Right renal pelvis (tissue), 4 donors: ENCODE measurements around the gene NUP210L. TPM values are rescaled to one million over a fixed set of nuclear protein-coding genes. Genes with fewer than 3 reads are reported as not detected.
"Not testable (repeated sequence)": the region's sequence is repeated elsewhere in the genome, so short reads cannot be mapped to it uniquely, and the experiment has no call there.

Source experiments
- DNase-seq, 4 donors: peaks; one replicate each; pipeline ENCODE4 v3.0.0-alpha.2; 2013; ENCODE audit warnings: low read depth in 4 of 4, low spot score in 3 of 4, missing footprints in 1 of 4
- polyA plus RNA-seq, 4 donors: library from polyadenylated mRNA; unstranded; fragments of 120-200 nt; gene quantifications; one replicate each; pipeline ENCODE4 v1.2.1, GENCODE V29; 2013; ENCODE audit not compliant: insufficient read length in 4 of 4

Gene NUP210L
- polyA plus RNA-seq, 4 donors = 0.03 to 0.09 (median 0.05) TPM

DNA sequence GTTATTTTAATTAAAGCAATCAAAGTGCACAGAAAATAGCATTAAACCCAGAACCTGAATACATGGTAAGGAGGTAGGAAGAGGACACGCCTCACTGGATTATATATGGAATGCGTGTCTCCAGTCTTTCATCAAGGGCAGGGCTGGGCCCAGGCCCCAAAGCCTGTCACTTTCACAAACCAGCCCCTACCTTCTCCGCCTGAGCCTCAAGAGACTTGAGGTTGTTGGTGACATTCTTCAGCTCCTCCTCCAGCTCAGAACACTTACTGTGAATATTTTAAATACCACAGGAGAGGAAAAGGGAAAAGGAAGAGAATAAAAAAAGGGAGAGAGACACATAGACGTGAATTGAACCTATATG, 16.3 kb upstream of the NUP210L start:
- DNase-seq = no peak

DNA sequence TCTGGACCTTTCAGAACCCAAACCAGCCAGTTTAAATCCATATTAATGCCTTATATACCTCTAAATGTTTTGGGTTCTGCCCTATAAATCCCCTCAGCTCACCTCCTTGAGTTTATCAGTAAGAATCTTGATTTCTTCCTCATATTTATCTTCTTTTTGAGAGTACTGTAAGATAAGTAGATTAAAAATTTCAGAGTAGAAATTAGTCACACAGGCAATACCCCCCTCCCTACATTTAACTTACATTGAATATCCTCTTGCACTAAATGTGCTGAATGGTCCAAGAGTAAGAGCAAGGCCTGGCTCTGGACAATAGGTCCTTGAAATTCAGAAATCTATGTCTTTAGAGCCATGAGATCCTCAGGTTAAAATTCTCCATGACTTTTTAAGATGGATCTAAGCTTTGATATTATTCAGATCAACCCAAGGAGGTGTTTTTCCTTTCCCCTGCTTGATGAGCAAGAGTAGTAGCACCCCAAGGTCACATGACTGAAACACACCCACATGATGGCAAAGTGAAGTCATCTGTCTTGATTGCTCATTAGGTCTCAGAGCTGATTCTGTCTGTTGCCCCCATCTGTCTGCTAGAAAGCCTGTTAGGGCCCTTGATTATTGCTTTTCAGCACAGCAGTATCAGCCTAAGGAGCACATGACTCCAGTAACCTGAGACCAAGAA, 15.8 kb upstream of the NUP210L start:
- DNase-seq = no peak

DNA sequence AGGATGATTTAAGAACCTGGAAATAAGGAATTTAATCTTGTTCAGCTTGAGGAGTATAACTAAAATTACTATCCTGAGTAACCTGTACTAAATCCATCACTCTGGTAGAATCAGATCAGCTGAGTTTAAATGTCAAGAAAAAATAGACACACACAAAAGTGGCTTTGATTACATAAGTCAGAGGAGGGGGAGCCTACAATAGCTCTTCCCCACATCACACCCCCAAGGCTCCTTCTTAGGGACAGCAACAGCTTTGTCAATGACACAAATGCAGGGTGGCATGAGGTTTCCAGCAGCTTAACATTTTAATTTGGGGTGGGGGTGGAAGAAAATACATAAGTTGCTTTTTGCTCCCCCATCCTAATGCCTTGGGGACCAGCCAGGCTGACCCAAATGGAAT, 12.6 kb upstream of the NUP210L start:
- no peak for DNase-seq

DNA sequence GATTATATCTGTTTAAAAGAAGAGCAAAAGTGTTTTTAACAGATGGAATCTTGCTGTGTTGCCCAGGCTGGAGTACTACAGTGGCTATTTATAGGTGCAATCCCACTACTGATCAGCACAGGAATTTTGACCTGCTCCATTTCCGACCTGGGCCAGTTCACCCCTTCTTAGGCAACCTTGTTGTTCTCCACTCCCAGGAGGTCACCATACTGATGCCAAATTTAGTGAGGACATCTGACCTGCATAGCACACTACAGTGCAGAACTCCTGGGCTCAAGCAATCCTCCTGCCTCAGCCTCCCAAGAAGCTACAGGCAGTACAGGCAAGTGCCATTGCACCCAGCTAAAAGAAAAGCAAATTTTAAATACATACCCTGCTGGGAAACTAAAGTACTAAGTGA, 11.3 kb upstream of the NUP210L start:
- no peak for DNase-seq

DNA sequence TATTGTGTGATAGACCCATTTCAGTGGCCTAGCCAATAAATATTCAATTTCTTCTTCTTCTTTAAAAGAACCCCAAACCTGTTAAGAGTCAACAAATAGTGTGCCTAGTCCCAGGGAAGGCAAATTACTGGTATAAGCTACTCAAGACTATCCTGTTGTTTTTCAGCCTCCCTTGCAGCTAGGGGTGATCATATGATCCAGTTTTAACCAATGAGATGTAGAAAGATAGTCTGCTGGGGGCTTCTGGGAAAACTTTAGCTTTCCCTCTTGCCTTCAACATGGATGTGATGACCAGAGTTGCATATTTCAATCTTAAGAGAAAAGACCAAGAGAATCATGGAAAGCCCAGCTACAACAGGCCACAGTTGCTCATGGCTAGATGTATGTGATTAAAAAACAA, 4.7 kb upstream of the NUP210L start:
- no peak for DNase-seq

DNA sequence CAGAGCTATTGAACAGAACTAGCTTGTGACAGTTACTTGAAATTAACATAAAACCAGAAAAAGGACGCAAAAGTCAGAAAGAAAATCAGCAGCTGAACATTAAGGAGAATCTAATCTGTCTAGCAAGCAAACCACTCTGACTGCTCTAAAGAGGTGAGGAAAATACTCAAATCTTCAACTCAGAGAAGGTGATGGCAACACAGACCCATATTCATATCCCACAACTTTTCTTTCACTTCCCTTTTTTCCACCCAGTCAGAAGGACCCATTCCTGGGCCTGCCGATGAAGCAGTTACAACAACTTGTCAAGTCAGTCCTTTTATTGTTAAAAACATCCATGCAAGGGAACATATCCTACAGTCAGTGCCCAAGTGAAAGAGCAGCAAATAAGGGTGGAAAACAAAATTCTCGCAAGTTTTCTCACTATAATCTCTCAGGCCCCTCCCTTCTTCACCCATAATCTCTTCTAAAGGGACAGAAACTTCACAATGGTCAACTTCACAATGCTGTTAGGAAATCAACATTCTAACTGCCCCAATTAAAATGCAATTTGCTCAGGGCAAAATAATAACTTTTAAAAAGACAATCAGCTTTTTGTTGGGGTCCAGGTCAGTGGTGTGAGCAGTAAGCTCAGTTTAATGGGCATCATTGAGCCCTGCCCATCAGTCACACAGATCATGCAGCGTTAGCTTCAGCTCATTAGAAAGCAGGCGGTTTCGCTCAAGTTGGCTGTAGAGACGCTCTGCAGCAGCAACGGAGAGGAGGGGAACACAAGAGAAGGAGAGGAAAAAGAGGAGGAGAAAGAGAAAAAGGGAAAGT, 3.6 kb upstream of the NUP210L start:
- DNase-seq = no peak

DNA sequence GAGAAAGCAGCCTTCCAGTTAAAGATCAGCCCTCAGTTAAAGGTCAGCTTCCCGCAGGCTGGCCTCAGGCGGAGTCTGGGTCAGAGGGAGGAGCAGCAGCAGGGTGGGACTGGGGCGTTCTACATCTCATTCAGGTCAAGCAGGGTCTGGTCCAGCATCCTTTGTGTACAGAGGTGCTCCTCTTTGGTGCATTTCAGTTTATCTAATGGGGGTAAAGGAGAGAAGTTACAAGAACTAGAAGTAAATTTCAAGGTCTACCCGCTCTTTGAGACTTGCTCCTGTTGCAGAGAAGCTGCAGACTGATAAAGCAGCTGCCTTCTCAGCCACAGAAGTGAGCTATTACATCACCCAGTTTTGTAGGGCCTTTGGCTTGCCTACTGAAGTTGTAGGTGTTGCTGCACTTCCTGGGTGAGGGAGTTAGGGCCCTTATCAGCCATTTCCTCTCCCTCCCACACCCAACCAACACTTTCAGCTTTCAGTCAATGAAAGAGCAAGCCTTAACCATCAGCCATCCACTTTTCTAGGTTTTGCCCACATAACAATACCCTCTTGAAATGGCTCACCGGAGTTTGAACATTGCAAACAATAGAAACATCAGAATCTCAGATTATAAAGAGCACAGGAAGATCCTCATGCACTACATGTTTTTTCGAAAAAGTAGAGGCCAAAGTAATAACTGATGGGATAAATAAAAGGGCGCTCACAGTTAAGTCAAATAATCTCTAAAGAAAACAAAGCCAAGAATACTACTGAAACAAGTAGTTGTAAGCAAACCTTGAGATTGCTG, 2.8 kb upstream of the NUP210L start:
- DNase-seq = no peak

DNA sequence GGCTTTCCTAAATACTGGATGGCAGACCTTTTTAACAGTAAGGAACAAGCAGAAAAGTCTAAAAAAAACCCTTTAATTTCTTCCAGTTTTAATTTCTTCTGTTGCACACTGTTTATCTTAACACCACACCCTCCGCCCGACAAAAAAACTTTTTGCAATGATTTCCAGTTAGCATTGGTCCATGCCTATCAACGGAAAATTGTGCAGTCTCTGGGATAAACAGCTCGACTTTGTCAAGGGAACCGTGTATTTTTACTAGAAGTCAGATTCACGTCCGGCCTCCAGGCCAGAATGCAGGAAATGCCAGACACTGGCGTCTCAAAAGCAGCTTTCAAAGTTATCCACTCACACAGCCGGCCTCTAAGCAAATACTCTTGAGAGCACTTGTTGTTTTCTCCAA, 378 bp upstream of the NUP210L start:
- peak in 2 of 4 donors; percentile 20 to 23 for DNase-seq

DNA sequence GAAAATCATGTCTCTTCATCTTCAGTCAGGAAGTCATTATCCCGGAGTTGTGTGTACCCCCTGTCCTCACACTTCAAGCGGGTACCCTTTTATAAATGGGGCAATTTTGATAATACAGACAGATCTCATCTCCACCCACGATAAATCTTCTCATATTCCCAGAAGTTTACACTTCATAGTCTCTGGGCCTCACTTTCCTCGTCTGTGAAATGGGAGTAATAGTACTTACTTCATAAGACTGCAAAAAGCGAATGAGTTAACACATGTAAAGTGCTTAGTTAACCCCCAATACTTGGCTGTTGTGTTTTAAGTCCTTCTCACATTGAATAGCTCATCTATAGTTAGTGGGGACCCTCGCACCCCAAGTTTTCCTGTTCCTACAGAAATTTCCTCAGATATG, 820 bp downstream of the NUP210L start:
- DNase-seq = no peak

DNA sequence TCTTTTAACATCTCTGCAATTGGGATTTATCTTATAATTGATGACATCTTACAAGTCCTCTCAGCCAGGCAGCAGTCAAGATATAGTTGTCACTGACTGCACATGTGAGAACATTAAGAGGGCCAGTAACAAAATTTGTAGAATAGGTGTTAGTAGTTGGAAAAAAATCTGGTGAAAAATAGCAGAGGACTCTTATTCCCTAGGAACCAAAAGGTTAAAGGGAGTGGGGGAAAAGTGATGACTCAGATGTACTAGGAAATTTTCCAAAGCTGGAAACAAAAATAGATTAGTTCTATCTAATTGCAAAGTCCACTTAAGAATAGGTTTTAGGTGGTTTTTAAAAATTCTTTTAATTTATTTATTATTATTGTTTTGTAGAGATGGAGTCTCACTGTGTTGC, 3.6 kb downstream of the NUP210L start:
- no peak for DNase-seq

DNA sequence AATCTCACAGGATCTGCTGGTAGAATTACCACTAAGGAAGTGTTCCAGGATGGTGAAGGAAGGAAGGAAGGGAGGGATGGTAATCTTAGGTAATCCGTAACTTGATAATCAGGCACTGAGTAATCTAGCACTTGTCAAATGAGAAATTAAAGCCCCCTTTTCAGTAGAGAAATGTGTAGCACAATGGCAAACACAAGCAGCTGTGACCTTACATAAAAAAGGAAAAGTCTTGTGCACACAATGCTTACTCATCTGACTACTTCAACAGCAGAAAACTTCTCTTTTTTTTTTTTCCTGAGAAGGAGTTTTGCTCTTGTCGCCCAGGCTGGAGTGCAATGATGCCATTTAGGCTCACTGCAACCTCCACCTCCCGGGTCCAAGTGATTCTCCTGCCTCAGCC, 6.1 kb downstream of the NUP210L start:
- DNase-seq = no peak

DNA sequence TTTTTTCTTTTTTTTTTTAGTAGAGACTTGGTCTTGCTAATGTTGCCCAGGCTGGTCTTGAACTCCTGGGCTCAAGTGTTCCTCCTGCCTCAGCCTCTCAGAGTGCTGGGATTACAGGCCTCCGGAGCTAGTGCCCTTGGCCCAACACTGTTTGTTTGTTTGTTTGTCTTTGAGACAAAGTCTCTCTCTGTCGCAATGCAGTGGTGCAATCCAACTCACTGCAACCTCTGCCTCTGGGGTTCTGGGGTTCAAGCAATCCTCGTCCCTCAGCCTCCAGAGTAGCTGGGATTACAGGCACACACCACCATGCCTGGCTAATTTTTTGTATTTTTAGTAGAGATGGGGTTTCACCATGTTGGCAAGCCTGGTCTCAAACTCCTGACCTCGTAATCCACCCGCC, 7.4 kb downstream of the NUP210L start:
- DNase-seq = not testable (repeated sequence)

DNA sequence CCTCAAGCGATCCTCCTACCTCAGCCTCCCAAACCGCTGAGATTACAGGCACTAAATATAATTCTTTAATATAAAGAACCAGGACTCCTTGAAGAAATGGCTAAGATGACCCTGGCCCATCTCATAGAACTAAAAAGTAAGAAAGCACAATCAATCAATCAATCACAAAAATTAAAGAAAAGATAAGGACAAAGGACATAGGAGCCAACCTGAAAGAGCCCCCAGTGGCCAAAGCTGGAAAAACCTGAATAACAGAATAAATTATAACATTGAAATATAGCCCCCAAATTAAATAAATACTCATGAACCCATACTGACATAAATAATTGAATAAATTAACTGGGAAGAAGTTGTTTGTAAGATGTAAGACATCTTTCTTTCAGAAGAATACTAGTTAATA, 8.9 kb downstream of the NUP210L start:
- DNase-seq = no peak

DNA sequence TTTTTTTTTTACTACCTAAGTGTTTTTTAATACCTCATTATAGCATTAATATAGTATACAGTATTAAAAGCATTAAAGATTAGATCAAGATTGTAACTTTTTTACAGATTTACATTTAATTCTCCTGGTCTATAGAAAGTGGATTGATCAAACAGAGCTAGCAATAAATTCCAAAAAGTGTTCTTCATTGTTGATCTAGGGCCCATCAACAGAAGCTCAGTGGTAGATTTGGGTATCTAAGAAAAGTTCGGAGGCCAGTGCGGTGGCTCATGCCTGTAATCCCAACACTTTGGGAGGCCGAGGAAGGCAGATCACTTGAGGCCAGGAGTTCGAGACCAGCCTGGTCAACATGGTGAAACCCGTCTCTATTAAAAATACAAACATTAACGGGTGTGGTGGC, 12.5 kb downstream of the NUP210L start:
- DNase-seq = no peak

DNA sequence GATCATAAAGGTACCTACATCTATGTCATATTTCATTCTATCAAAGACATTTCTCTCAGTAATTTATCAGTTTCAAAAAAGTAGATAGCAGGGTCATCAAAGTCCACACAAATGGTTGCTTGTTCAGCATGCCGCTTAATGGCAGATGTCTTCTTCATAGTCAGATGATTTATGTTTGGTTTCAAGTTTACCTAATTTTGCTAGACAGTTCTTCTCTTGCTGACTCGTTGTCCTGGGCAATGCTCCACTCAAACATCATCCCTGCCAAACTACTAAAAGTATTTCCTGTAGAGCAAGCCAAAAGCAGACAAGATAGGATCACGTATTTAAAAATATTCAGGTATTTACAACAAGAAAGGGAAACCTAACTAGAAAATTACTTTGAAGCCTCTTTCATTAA, 13.6 kb downstream of the NUP210L start:
- DNase-seq = no peak

DNA sequence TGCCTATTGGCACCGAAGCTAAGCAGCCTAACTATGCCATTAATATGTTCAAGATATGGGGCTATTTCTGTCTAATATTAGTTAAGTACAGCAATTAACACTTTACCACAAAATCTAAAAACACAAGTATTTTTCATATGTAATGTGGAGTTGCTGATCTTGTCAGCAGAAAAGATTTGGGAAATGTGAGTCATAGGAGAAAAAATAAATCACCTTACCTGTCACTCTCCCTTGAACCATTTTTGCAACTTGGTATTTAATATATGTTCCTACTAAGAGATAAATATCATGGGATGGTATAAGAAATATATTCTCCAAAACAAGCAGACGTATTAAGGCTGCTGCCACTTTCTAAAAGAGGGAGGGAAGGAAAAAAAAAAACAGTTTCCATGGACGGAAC, 17.0 kb downstream of the NUP210L start:
- DNase-seq = no peak

DNA sequence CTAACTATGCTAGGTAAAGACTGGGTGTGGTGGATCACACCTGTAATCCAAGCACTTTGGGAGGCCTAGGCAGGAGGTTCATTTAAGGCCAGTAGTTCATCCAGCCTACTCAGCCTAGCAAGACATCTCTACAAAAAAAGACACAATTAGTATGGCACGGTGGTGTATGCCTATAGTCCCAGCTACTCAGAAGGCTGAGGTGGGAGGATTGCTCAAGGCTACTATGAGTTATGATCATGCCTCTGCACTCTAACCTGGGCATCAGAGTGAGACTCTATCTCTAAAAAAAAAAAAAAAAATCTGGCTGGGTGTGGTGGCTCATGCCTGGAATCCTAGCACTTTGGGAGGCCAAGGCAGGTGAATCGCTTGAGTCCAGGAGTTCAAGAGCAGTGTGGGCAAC, 21.6 kb downstream of the NUP210L start:
- no peak for DNase-seq

DNA sequence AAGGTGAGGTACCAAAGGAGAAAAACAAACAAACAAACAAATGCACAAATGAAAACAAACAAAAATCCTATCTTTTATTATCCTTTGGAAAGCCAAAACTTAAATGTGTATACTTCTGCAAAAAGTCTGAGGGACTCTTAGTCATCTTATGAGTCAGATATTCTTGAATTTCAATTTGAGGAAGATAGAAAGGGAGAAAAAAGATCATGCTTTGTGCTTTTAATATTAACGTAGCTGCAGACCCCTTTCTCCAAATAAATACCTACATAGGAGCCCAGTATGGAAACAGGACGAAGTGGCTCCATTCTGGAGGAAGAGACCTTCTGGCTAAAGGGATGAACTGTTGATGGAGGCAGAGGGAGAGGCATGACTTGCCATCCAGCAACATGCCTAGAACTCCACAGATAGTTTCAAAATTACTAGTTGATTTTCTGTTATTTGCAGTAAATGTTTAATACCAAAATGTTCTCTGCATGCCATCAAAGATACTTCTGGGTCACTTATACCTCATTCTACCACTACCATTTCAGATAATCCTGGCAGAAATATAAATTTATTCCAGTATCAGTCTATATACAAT, 25.4 kb downstream of the NUP210L start:
- no peak for DNase-seq

DNA sequence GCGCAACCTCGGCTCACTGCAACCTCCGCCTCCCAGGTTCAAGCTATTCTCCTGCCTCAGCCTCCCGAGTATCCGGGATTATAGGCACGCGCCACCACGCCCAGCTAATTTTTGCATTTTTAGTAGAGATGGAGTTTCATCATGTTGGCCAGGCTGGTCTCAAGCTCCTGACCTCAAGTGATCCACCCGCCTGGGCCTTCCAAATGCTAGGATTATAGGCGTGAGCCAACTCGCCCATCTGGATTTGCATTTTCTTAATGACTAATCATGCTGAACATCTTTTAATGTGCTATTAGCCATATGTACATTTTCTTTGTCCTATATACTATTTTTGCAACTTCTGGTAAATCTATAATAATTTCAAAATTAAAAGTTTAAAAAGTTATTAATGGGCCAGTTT, 31.7 kb downstream of the NUP210L start:
- DNase-seq = not testable (repeated sequence)

DNA sequence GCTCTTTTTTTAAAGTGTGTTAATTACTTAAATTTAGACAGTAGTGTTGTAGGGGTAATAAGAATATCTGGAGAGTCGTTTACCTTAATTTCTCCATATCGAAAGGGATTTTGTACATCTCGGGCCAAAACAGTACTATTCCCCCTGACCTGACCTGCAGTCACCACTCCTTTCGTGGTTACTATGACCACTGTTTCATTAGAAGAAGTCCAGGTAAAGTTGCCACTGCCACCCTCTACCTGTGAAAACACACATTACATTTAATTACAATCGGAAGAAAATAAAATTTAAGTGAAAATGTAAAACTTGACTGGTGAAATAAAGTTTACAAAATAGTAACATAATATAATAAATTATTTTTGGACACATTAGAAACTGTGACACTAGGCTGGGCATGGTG, 37.2 kb downstream of the NUP210L start:
- DNase-seq = no peak

DNA sequence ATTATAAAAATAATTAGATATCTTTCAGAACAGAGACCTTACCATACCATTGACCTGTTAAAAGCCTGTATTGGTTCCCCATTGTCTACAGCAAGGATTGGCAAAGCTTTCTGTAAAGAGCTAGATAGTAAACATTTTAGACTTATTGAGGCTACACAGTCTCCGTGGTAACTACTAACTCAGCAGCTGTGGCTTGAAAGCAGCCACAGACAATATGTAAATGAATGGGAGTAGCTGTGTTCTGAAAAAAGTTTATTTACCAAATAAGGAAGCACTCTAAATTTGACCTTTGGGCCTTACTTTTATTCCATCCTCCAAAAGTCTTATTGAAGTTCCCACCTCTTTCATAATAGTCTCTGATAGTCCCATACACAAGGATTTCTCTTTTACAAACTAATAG, 39.7 kb downstream of the NUP210L start:
- DNase-seq = no peak
